Cardiac septum (tissue), 1 donor: ENCODE data around the gene MADCAM1. TPM values are rescaled to one million over a fixed set of nuclear protein-coding genes. Genes with fewer than 3 reads are reported as not detected.
A peak's percentile ranks its signal among the peaks of the same experiment; 100 is the strongest.
"Not testable (repeated sequence)": the region's sequence is repeated elsewhere in the genome, so short reads cannot be mapped to it uniquely, and the experiment has no call there.

ENCODE experiments used
- DNase-seq: peaks from one replicate; pipeline ENCODE4 v3.0.0-alpha.2; 2020; ENCODE audit warnings: low spot score
- intact Hi-C: fragments of 100-400 bp; cut with DNase I; formaldehyde crosslinking; loops from one replicate; pipeline ENCODE4 v1.14.0; 2022
- long read RNA-seq: library from polyadenylated mRNA; unstranded; transcript quantifications from one replicate; pipeline ENCODE4 v2.0.0, GENCODE V29; 2021
- total RNA-seq: library from RNA; stranded (reverse); fragmentation: NEBNext Ultra II Directional; extraction: Animal tissue kit (Norgen Biotek cat#: 25700); gene quantifications from one replicate; pipeline ENCODE4 v1.2.1, GENCODE V29; 2021
- donor health status: DM: no; HTN: no; CAD: no.

The MADCAM1 gene
- 0.40 TPM for total RNA-seq
- long read RNA-seq, partial matches to known transcripts, result 0 of 2 reads
- long read RNA-seq, other reads (novel, unspliced or antisense), result 1 of 2 reads

DNA sequence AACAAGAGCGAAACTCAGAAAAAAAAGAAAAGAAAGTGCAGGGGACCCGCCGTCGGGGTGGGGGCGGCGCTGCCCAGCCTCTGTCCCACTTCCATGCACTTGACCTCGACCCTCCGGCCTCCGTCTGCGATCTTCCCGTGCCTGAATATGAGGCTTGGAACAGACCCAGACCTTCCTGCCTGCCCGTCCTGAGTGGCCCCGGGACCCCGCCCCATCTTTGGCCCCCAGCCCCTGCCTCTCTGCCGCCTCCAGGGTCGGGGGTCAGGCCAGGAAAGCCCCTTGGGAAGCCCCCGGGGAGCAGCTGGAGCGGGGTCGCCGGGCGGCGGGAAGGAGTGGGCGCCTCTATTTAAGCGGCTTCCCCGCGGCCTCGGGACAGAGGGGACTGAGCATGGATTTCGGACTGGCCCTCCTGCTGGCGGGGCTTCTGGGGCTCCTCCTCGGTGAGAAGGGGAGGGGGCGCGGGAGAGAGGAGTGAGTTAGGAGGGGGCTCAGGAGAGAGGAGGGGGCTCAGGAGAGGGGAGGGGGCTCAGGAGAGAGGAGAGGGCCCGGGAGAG, at the start of gene MADCAM1:
Gene MADCAM1, plus strand, starts transcription at position 375 of the 554 bp plus-strand sequence. Its CDS starts 14 bp downstream, at position 389.
- DNase-seq, result no peak
- intact Hi-C loops, result no loop called here

DNA sequence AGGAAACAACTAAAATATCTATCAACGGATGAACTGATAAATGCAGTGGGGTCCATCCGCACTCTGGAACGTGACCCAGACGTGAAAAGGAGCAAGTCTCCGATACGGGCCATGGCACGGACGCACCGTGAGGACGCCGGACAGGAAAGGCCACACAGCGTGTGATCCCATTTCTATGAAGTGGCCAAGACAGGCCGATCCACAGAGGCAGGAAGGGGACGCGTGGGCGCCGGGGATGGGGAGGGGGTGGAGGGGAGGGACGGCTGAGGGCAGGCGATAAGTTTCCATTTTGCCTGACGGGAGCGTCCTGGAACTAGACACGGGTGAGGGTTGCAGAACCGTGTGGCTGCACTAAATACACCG, 49.2 kb upstream of the MADCAM1 start:
- DNase-seq, result no peak
- intact Hi-C loops, result no loop called here

DNA sequence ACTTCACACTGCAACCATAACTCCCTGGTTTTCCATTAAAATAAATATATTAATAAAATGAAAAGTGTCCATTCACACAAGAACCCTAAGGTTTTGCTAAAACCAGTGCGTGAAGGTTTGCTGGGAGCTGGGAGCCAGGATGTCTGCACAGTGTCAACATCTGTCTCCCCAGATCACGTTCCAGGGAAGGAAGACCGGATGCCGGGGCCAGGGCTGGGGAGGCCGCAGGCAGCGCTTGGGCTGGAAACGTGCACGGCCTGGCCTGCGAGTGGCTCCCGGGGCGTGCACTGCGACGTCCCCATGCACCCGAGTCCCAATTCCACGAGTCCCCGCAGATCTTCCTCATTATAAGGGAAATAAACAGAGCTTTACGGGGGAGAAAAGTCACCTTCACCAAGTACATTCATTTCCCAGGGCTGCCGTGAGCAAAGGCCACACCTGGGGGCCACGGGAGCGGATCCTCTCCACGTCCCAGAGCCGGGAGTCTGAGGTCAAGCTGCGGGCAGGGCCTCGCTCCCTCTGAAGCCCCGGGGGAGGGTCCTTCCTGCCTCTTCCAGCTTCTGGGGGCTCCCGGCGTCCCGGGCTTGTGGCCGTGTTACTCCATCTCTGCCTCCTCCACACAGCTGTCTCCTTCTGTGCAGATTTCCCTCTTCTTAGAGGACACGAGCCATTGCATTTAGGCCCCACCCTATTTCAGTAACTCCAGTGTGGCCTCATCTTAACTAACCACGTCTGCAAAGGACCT, 48.3 kb upstream of the MADCAM1 start:
- no peak for DNase-seq
- intact Hi-C loops, result no loop called here

DNA sequence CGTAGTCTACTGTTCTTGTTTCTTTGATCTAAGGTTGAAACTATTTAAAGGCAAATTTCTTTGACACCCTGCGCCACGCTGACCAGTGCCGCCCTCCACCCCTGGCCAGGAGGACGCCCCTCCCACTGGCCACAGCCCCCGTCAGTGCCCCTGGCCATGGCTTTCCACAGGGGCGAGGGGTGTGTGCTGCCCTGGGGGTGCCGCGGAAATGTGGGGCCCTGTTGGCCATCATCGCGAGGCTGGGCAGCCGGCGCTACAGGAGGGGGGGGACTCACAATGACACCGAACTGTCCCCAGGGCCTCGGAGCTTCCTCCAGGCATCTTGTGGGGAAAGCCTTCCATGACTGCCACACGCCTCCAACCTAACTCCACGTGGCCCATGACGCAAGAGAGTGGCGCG, 46.4 kb upstream of the MADCAM1 start:
- no peak for DNase-seq
- intact Hi-C loops, result no loop called here

DNA sequence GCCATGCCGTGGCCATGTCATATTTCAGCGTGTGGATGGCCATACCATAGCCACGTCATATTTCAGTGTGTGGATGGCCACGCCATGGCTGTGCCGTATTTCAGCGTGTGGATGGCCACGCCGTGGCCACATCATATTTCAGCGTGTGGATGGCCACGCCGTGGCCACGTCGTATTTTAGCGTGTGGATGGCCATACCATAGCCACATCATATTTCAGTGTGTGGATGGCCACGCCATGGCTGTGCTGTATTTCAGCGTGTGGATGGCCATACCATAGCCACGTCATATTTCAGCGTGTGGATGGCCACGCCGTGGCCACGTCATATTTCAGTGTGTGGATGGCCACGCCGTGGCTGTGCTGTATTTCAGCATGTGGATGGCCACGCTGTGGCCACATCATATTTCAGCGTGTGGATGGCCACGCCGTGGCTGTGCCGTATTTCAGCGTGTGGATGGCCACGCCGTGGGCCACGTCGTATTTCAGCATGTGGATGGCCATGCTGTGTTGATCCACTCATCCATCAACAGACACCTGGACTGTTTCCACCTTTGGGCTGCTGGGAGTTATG, 45.3 kb upstream of the MADCAM1 start:
- DNase-seq, intact Hi-C loops: not testable (repeated sequence)

DNA sequence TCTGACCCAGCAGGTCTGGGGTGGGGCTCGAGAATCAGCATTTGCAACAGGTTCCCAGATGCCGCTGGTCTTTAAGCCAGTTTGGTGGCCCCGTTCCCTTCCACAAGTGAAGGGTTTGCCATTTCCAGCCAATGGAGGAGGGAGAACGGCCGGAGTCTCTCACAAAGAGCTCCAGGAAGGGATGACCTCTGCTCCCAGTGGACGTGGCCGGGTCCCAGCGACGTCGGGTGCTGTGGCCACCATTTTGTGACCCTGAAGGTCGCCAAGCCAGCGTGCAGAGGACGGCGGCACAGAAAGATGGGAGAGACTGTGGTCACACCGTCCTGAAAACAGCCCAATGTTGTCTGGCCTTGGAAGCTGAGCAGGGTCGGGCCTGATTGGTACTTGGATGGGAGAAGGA, 43.5 kb upstream of the MADCAM1 start:
- no peak for DNase-seq
- intact Hi-C loops, result no loop called here

DNA sequence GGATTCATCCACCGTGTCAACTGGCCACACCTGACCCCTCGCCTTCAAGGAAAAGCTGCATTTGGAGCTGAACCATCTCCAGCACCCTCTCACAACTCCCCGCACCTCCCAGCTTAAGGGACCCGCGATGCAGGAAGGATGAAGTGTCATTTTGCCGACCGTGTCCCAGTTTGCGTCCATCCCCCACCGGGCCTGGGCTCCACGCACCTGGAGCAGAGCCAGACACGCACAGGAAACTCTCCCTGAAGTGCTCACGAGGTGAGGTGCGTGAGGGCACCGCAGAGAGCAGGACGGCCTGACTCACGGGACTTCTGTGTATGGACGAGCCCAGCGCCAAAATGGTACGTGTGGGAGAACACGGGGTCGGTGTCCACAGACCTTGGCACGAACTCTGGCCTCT, 42.7 kb upstream of the MADCAM1 start:
- DNase-seq, result no peak
- intact Hi-C loops, result no loop called here

DNA sequence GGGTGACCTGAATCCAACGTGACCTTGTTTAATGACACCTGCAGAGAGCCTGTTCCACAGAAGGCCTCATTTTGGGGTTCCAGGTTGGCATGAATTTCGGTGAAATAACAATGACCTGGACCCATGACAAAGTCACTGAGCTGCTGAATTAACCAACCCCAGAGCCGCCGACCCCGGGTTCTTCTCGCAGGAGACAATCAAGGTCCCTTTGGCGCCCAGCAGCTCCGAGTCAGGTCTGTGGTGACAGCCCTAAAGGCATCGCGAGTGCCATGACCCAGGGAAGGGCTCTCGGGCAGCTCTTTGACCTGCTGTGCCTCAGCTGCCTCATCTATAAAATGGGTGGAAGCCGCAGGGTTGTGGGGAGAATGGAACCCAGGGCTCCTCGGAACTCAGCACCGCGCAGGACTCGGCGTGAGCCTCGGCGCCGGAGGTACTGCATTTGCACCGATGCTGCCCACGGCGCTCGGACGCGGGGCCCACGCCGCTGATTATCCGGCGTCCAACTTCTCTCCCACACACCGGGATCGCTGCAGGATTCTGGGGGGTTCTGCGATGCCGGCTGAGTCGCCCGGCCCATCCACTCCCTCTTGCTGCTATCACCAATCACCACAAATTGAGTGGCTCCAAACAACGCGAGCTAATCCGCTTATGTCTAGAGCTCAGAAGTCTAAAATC, 41.1 kb upstream of the MADCAM1 start:
- DNase-seq, result no peak

DNA sequence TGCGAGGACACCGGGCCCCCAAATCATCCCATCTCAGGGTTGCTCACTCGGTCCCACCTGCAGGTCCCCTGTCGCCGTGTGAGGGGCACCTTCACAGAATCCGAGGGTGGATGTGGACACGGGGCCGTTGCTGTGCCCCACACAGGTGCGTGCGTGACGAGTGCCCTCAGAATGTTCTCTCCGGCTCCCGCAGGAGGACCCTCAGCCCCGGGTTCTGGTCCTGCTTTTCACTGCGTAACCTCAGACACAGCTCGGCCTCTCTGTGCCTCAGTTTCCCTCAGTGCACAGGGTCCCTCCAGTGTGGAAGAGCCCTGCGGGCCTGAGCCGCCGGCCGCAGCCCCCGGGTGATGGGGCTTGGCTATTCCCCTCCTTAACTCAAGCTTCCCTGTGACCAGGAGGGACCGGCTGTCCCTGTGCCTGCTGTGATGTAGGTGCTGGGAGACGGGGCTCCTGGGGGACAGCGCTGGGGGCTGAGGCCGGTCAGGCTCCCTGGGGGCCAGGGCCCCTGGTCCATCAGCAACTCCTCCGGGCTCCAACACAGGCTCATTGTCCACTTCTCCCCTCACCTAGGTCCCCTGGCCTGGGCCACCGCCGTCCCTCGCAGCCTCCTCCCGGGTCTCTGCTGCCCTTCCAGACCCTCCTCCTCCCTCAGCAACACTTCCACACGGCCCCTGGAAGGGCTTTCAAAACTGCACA, 40.3 kb upstream of the MADCAM1 start:
- no peak for DNase-seq
- intact Hi-C loops, result no loop called here

More for the DNA sequence above, 41.1 kb upstream of the MADCAM1 start:
- intact Hi-C loops, result no loop called here

DNA sequence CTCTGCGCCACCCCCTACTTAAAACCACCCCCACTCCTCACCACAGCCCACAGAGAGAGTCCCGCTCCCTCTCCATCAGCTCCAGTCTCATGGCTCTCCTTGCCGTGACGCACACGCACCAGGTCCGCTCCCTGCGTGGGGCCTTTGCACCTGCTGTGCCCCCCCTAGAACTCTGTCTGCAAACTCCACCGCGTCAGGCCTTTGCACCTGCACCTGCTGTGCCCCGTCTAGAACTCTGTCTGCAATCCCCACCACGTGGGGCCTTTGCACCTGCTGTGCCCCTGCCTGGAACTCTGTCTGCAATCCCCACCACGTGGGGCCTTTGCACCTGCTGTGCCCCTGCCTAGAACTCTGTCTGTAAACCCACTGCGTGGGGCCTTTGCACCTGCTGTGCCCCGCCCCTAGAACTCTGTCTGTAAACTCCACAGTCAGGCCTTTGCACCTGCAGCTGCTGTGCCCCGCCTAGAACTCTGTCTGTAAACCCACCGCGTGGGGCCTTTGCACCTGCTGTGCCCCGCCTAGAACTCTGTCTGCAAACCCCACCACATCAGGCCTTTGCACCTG, 39.7 kb upstream of the MADCAM1 start:
- intact Hi-C loops, result no loop called here
- no peak for DNase-seq

DNA sequence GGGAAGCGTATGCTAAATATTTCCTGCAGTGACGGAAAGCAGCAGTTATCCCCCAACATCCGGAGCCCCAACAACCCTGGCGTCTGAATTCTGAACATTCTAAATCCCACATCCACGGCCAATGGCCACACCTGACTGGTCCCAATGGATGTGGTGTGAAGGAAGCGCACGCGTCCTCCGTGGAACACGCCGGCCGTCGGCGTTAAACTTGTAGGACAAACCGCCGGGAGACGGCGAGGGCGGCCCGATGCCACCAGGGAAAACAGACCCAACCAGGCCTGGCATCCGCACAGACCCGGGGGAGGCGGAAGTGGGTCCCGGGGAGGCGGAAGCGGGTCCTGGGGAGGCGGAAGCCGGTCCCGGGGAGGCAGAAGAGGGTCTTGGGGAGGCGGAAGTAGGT, 38.6 kb upstream of the MADCAM1 start:
- DNase-seq, result no peak
- intact Hi-C loops, result no loop called here

DNA sequence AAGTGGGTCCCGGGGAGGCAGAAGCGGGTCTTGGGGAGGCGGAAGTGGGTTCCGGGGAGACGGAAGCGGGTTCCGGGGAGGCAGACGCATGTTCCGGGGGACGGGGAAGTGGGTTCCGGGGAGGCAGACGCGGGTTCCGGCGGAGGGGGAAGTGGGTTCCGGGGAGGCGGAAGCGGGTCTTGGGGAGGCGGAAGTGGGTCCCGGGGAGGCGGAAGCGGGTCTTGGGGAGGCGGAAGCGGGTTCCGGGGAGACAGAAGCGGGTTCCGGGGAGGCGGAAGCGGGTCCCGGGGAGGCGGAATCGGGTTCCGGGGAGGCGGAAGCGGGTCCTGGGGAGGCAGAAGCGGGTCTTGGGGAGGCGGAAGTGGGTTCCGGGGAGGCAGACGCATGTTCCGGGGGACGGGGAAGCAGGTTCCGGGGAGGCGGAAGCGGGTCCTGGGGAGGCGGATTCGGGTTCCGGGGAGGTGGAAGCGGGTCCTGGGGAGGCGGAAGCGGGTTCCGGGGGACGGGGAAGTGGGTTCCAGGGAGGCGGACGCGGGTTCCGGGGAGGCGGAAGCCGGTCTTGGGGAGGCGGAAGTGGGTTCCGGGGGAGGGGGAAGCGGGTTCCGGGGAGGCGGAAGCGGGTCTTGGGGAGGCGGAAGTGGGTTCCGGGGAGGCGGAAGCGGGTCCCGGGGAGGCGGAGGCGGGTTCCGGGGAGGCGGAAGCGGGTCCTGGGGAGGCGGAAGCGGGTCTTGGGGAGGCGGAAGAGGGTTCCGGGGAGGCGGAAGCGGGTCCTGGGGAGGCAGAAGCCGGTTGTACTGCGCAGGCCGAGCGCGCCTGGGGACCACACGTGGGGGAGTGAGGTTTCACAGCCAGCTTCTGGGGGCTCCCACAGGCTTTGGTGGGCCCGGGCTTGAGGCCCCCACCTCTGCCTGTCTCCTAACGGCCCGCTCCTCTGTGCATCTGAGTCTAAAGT, 37.9 kb upstream of the MADCAM1 start:
- intact Hi-C loops, result no loop called here
- no peak for DNase-seq

DNA sequence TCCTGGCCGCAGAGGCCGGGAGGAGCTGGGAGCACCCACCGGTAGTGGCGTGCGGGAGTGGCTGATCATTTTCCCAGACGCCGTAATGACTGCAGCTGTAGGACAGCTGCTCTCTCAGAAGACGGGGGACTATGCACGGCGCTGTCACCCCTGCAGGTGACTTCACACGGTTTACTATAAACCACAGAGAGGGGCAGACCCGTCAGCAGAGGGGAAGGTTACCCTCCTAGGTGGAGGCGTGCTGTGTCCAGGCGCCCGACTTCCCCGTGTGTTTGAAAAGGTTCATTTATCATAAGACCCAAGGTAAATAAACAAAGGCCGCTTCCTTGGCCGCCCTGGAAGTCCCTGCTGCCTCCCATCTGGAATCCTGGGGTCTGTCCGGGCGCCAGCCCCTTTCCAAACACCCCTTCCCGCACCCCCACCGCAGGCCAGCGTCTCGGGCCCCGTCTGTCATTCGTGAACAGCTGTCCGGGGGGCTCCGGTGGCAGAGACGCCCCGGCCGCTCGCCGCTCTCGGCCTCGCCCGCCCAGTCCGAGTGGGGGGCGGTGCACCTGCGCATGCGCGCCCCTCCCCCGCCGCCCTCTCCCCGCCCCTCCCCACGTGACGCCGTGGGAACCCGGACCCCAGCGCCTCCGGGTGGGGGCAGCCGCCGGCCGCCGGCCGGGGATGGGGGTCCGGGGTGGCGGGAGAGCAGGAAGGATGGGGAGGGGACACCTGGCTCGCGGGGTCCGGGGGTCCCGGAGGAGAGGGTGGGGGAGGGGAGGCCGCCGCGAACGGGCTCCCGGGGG, 36.4 kb upstream of the MADCAM1 start:
- intact Hi-C loops, result no loop called here

DNA sequence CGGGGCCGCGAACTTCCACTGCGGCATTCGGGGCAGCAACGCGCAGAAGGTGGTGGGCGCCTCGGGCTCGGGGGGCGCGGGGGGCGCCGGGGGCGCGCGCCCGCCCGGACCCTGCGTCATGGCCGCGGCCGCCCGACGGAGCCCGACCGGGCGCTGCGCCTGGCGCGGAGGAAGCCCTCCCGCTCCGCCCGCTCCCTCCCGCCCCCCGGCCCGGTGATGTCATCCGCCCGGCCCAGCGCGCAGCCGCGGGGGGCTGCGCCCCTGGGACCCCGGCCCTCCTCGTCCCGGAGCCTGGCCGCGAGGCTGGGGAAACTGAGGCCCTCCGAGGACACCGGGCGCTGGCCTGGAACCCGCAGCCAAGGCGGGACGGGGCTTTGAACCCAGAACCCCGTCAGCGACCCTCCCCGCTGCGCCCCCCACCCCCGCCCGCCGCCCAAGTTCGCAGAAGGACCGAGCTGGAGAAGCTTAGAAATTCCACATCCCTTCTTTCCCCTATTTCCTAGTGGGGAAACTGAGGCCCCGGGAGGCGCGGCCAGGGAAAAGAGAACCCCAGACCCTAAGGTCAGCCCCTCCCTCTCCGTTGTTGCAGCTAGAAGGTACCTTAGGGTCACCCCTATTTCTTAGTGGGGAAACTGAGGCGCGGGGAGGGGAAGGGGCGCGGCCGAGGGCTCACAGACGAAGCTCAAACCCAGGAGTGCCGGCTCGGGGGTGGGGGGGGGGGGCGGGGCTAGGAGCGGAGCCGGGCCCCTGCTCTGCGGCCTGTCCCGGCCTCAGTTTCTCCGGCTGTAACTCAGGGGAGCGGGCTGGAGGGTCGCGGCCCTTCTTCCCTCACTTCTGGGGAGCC, 35.2 kb upstream of the MADCAM1 start, which contains the start of gene SHC2:
Gene SHC2, minus strand, starts transcription at position 157 of the 844 bp plus-strand sequence. Its CDS starts 37 bp downstream, at position 120.
- DNase-seq, result no peak
- intact Hi-C loops, result no loop called here

More for the DNA sequence above, 36.4 kb upstream of the MADCAM1 start:
- DNase-seq, result peak; percentile 80

DNA sequence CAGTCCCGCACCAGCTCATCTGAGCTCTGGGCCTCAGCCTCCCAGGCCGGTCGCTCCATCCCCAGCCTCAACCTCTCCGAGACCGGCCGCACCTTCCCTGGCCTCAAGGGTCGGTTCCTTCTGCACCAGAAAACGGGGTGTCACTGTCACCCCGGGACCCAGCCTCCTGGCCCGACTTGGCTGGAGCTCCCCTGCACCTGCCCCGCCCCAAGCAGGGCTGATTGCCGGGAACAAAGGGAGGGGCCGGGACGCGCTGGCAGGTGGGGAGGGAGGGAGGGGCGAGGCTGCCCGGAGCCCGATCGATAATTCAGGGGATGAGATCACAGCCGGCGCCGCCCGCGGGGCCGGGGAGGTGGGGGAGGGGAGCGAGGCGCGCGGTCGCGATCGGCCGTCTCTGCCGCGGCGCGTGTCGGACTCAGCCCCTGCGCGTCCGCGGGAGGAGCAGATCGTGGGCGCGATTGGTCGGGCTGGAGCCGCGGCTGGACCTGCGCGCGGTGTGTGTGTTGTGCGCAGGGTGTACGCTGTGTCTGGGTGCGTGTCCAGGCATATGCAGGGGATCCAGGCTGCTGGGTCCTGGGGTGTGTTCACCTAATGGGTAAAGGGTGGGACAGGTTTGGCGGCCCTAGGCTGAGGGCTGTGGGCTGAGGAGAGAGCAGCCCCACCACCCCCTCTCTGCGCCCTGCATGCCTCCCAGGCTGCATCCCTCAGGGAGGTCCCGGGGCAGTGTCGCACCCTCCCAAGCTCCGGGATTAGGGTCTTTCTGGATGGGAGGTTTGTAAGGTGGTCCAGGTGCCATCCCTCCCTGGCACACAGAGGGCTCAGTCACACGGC, 34.4 kb upstream of the MADCAM1 start:
- DNase-seq, result no peak
- intact Hi-C loops, result no loop called here
